Neural cell (in vitro differentiated cells): Measurements from ENCODE around the gene C13orf46.

Source experiments
- EP300 ChIP-seq: fragments of 450-650 bp; conservative IDR thresholded peaks from 2 replicates; pipeline ENCODE4 v1.6.1; 2014; ENCODE audit warnings: antibody characterized with exemption, mild to moderate bottlenecking, moderate library complexity; ENCODE audit not compliant: poor library complexity, severe bottlenecking
- EZH2 ChIP-seq: fragments of 200-600, 300-800 bp; shearing (Covaris generic), sonication (generic); IDR thresholded peaks from 2 replicates; pipeline ENCODE4 v1.6.1; 2014; ENCODE audit warnings: antibody characterized with exemption, low read length, borderline replicate concordance, mild to moderate bottlenecking; ENCODE audit not compliant: insufficient read depth, poor library complexity, severe bottlenecking
- POLR2AphosphoS5 ChIP-seq: IDR thresholded peaks from 2 replicates; pipeline ENCODE4 v1.6.1; 2012
- RAD21 ChIP-seq: fragments of 450-650 bp; conservative IDR thresholded peaks from 2 replicates; pipeline ENCODE4 v1.6.1; 2014; ENCODE audit warnings: antibody characterized with exemption, mild to moderate bottlenecking, moderate library complexity
- SMC3 ChIP-seq: fragments of 450-650 bp; conservative IDR thresholded peaks from 2 replicates; pipeline ENCODE4 v1.6.1; 2014; ENCODE audit warnings: antibody characterized with exemption, mild to moderate bottlenecking, moderate library complexity; ENCODE audit not compliant: poor library complexity
- TAF1 ChIP-seq: IDR thresholded peaks from 2 replicates; pipeline ENCODE4 v1.6.1; 2012; ENCODE audit warnings: low read depth
- TF ChIP-seq, protein P1 (sequence below): fragments of 450-650 bp; IDR thresholded peaks from 2 replicates; pipeline ENCODE4 v1.5.1; 2014; ENCODE audit warnings: antibody characterized with exemption, mild to moderate bottlenecking, moderate library complexity; ENCODE audit not compliant: poor library complexity, severe bottlenecking

DNA sequence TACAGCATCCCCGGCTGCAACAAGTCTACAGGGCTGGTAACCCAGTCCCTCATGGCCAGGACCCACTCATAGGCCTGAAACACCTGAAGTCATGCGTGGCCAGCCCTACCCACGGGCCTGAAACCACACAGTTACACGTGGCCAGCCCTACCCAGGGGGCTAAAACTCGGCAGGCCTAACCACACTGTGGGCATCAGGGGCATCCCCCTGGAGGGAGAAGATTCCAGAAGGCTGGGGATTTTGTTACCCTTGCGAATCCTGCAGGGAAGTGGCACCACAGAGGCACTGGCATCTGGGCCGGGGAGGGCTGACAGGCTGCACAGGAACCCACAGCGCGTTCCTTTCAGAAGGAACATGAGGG, 48.4 kb upstream of the C13orf46 start:
- TF ChIP-seq RAD21 (no peak), EZH2 (no peak), EP300 (no peak), POLR2AphosphoS5 (no peak), SMC3 (no peak), TAF1 (no peak)
- TF ChIP-seq, protein P1, sequence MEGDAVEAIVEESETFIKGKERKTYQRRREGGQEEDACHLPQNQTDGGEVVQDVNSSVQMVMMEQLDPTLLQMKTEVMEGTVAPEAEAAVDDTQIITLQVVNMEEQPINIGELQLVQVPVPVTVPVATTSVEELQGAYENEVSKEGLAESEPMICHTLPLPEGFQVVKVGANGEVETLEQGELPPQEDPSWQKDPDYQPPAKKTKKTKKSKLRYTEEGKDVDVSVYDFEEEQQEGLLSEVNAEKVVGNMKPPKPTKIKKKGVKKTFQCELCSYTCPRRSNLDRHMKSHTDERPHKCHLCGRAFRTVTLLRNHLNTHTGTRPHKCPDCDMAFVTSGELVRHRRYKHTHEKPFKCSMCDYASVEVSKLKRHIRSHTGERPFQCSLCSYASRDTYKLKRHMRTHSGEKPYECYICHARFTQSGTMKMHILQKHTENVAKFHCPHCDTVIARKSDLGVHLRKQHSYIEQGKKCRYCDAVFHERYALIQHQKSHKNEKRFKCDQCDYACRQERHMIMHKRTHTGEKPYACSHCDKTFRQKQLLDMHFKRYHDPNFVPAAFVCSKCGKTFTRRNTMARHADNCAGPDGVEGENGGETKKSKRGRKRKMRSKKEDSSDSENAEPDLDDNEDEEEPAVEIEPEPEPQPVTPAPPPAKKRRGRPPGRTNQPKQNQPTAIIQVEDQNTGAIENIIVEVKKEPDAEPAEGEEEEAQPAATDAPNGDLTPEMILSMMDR = no peak
